GM23248 (cell line): ENCODE results near the gene FOXN3.

Source experiments
- EZH2 ChIP-seq: fragments of 200-600 bp; sonication (generic); IDR thresholded peaks from 2 replicates; pipeline ENCODE4 v1.6.1; 2018; ENCODE audit warnings: antibody characterized with exemption, mild to moderate bottlenecking; ENCODE audit not compliant: insufficient read depth, poor library complexity, severe bottlenecking
- EZH2phosphoT487 ChIP-seq: fragments of 200-600 bp; sonication (generic); IDR thresholded peaks from 2 replicates; pipeline ENCODE4 v1.6.1; 2018; ENCODE audit warnings: antibody characterized with exemption, moderate library complexity, mild to moderate bottlenecking, low read depth; ENCODE audit not compliant: insufficient read depth

DNA sequence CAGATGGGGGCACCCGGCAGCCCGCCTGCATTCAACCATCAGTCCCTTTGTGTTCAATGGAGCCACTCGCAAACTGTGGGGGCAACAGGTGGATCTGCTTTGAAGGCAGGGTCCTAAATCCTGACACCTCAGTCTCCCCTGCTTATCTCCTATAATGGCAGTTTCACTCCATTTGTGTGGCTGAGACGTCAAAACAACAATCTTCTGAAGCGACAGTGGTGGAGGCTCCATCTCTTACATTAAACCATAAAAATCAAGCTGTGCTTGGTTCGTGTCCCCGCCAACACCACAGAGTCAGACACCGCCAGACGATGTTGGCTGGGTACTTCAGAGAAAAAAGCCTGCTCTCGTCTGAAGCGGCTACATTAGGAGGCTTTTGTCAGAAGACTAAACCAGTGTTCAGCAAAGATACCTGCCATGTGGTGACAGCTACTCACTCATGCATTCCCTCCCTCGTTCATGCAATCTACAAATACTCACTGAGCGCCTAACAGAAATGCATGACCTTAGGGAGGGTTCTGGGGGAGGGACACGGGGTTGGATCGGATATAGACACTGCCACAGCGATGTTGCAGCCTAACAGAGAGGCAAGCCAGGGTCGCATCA lies 253.9 kb downstream of the FOXN3 start:
- TF ChIP-seq EZH2 (no peak), EZH2phosphoT487 (no peak)
